ENCODE results near the gene MOB3C. TPM values are rescaled to one million over a fixed set of nuclear protein-coding genes. Genes with fewer than 3 reads are reported as not detected.

MOB3C gene
- total RNA-seq, 1 donor from 2014 or later = 1.1 TPM

- Mint-ChIP-seq H3K4me1 (peaks cover 25% of the 10 kb centered on the region), H3K27ac (peak overlapping the region; percentile 69)
- DNase-seq (ENCODE audit: low spot score) = peak; percentile 33
Observed at GRCh38 chr1:46558141-46558963, 58.3 kb downstream of the MOB3C start.

More at GRCh38 chr1:46558141-46558963, 58.3 kb downstream of the MOB3C start:
- Histone ChIP-seq H3K4me2 (peak overlapping the region; percentile 31), H3K27ac (peak overlapping the region; percentile 58), H2AFZ (replicated peaks) (no peak overlapping the region), H3K79me2 (ENCODE audit: low read depth) (no peaks in the 10 kb centered on the region), H3K9ac (no peak overlapping the region), H3K36me3 (no peaks in the 10 kb centered on the region), H3K9me3 (ENCODE audit: low read depth) (no peaks in the 10 kb centered on the region), H3K27me3 (no peaks in the 10 kb centered on the region), H4K20me1 (ENCODE audit: low read depth) (peaks cover 5% of the 10 kb centered on the region), H3F3A (ENCODE audit: low read depth) (peaks cover 13% of the 10 kb centered on the region), H3K4me1 (peaks cover 11% of the 10 kb centered on the region), H3K4me3 (no peak overlapping the region)
- Mint-ChIP-seq H3K9me3 (no peaks in the 10 kb centered on the region), H3K27me3 (ENCODE audit: insufficient read depth, low read depth) (peaks cover 9% of the 10 kb centered on the region), H3K4me3 (peak overlapping the region; percentile 33), H3K36me3 (peaks cover 10% of the 10 kb centered on the region)
- no peak for TF ChIP-seq EZH2 (IDR thresholded peaks at IDR 0.05)
- no peak for TF ChIP-seq CTCF (IDR thresholded peaks at IDR 0.05)
- TF ChIP-seq EZH2phosphoT487 (IDR thresholded peaks at IDR 0.05) = no peak

Other genes starting within 250 kb of the MOB3C start
- 13.9 and 40.4 TPM in 2 replicates for gene FAAH, start 222.5 kb downstream of the MOB3C start, total RNA-seq (ENCODE audit: low replicate concordance)
- gene DMBX1, start 127.0 kb downstream of the MOB3C start, total RNA-seq (ENCODE audit: low replicate concordance) = 0.06 and 0.56 TPM in 2 replicates
- not detected in 2 replicates for gene KNCN, start 65.2 kb downstream of the MOB3C start, total RNA-seq (ENCODE audit: low replicate concordance)
- 10.5 and 16.4 TPM in 2 replicates for gene MKNK1, start 12.5 kb downstream of the MOB3C start, total RNA-seq (ENCODE audit: low replicate concordance)
- gene ATPAF1, start 51.6 kb upstream of the MOB3C start, total RNA-seq (ENCODE audit: low replicate concordance) = 65.1 and 79.3 TPM in 2 replicates
- not detected in 2 replicates for gene TEX38, start 55.0 kb upstream of the MOB3C start, total RNA-seq (ENCODE audit: low replicate concordance)
- 28.5 and 44.7 TPM in 2 replicates for gene EFCAB14, start 102.3 kb upstream of the MOB3C start, total RNA-seq (ENCODE audit: low replicate concordance)
- not detected in 2 replicates for gene CYP4B1, start 182.2 kb upstream of the MOB3C start, total RNA-seq (ENCODE audit: low replicate concordance)

Measured in neural progenitor cell (in vitro differentiated cells).